ENCODE measurements around the gene THADA.
A peak's percentile ranks its signal among the peaks of the same experiment; 100 is the strongest.

Gene THADA

DNA sequence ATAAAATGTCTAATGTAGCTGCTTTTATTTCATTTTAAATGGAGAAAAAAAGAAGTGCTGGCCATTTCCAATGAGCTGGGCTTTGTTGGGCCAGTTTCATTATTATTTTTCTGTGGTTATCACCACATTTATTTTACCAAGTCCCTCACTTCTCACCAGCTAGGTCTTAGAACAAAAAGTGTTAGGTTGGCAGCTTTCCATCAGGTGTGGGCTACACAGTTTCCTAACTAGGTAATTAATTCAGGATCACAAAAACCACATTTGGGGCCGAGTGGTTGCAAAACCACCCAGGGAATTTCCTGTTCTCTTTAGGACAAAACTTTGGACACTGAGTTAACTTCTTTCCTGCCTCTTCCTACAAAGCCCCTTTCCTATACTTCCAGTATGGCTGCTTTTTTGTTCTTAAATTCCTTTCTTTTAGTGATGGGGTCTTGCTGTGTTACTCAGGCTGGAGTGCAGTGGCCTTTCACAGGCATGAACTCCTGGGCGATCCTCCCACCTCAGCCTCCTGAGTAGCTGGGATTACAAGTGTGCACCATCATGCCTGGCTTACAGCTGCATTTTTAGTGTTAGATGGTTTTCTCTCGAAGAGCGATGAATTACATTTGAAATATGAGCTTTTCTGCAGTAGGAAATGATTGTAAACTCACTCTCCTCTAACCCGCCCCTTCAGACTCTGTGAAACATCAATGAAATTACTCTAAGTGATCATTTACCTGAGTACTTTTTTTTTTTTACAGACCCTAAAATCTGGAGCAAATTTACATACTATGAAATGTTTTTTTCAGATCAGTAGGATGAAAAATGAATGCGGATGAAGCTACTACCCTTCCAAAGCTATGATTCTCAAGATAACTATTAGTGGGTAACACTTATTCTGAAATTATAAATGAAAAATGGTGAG is 366.8 kb downstream of the THADA start:
- H3K27me3 ChIP-seq (ENCODE audit: insufficient read depth, low read length): no peaks in the 10 kb centered on the region
- peaks cover 31% of the 10 kb centered on the region for H3K79me2 ChIP-seq (ENCODE audit: control insufficient read depth, insufficient read depth, low read length, unreplicated experiment)
- H3K27ac ChIP-seq (ENCODE audit: low read depth, low read length): peak overlapping the region; percentile 95
- H3K4me3 ChIP-seq (ENCODE audit: low read depth, low read length): peak overlapping the region; percentile 83
- peaks cover 16% of the 10 kb centered on the region for H3K4me1 ChIP-seq (ENCODE audit: control insufficient read depth, insufficient read depth, low read length, unreplicated experiment)
- peaks cover 8% of the 10 kb centered on the region; the same call in 1 of the 2 replicates for H3K36me3 ChIP-seq (ENCODE audit: insufficient read depth, low read length)
- H2AFZ ChIP-seq (ENCODE audit: low read length, unreplicated experiment): no peak overlapping the region

DNA sequence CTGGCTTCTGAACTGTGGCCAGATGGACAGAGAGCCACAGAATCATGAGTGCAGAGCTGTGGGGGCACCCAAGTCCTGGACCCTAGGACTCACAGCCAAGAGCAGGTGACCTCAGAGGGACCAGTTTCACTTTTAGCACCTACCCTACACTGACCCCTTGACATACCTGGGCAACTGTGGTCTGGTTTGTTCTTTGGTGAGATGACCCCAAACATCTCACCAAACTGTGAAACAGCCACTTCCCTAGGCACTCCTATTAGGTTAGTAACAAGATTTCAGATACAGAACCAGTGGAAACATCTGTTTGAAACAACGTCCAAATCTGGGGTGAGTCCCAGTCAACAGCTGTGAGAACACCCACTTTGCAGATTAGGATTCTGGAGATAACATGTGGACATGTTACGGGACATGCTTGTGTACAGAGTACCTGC is 367.5 kb downstream of the THADA start:
- Histone ChIP-seq H3K36me3 (ENCODE audit: insufficient read depth, low read length) (peaks cover 14% of the 10 kb centered on the region), H2AFZ (ENCODE audit: low read length, unreplicated experiment) (no peak overlapping the region), H3K4me3 (ENCODE audit: low read depth, low read length) (peak overlapping the region; percentile 83), H3K79me2 (ENCODE audit: control insufficient read depth, insufficient read depth, low read length, unreplicated experiment) (peaks cover 38% of the 10 kb centered on the region), H3K27ac (ENCODE audit: low read depth, low read length) (peak overlapping the region; percentile 95), H3K27me3 (ENCODE audit: insufficient read depth, low read length) (no peaks in the 10 kb centered on the region), H3K4me1 (ENCODE audit: control insufficient read depth, insufficient read depth, low read length, unreplicated experiment) (peaks cover 16% of the 10 kb centered on the region)

DNA sequence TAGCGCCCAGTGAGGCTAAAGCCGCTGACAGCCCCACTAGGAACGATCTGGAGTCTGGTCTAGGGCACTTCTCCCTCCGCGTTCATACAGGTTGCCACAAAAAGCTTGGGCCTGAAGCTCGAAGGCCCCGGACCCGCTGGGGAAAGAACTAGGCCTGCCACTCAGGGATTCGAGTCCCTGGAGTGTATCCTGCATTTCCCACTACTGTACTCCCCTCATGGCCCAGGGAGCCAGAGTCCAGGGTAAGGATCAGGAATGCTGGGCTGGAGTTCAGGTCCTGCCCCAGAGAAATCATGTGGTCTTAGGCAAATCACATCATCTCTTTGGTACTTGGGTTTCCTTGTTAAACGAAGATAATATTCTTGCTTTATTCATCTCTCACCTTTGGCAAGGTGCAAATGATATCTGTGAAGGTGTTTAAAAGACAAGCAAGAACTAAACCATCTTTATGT is 368.0 kb downstream of the THADA start:
- Histone ChIP-seq H3K4me1 (ENCODE audit: control insufficient read depth, insufficient read depth, low read length, unreplicated experiment) (peaks cover 16% of the 10 kb centered on the region), H3K79me2 (ENCODE audit: control insufficient read depth, insufficient read depth, low read length, unreplicated experiment) (peaks cover 43% of the 10 kb centered on the region), H3K27ac (ENCODE audit: low read depth, low read length) (peak overlapping the region; percentile 95)

DNA sequence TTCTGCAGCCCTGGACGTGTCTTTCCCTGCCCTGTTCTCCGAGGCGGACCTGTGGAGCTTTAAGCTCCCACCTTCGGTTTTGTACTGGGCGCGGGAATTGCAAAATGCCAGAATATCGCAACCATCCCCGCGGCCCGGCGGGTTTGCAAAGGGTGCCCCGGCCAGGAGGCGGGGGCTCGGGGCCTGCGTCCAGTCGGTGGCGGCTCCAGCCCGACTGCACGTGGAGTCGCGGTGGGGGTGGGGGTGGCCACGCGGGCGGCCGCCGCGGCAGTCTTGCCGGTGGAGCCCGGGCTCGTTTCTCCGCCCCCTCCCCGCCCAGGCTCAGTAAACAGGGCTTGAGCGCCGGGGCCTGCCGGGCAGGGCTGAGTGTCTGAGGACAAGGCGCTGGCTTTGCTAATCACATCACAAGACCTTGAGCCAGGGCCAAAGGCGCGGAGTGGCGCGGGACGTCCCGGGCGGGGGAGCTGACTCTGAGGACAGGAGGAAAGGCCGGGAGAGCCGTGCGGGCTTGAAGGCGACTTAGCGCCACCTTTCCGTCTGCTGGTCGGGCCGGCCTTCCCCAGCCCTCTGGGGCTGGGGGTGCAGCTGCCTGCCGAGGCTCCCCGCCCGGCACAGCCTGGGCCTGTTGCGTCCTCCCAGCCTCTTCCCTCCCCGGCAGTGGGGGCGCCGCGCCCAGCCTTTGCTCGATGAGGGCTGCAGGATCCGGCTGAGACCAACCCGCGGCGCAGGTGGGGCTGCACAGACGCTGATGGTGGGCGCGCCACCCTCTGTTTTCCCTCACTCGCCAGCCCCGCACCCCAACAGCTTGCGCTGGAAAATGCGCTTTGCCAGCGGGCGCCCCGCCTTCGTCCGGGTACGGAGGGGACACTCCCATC is 368.6 kb downstream of the THADA start:
- Histone ChIP-seq H3K4me1 (ENCODE audit: control insufficient read depth, insufficient read depth, low read length, unreplicated experiment) (peaks cover 18% of the 10 kb centered on the region), H3K36me3 (ENCODE audit: insufficient read depth, low read length) (peaks cover 24% of the 10 kb centered on the region), H3K27ac (ENCODE audit: low read depth, low read length) (peak overlapping the region; percentile 95), H3K79me2 (ENCODE audit: control insufficient read depth, insufficient read depth, low read length, unreplicated experiment) (peaks cover 49% of the 10 kb centered on the region), H3K4me3 (ENCODE audit: low read depth, low read length) (peak overlapping the region; percentile 83), H3K27me3 (ENCODE audit: insufficient read depth, low read length) (no peaks in the 10 kb centered on the region), H2AFZ (ENCODE audit: low read length, unreplicated experiment) (no peak overlapping the region)

More for the DNA sequence above, 368.0 kb downstream of the THADA start:
- peaks cover 18% of the 10 kb centered on the region for H3K36me3 ChIP-seq (ENCODE audit: insufficient read depth, low read length)
- H2AFZ ChIP-seq (ENCODE audit: low read length, unreplicated experiment): no peak overlapping the region
- peak overlapping the region; percentile 83 for H3K4me3 ChIP-seq (ENCODE audit: low read depth, low read length)
- H3K27me3 ChIP-seq (ENCODE audit: insufficient read depth, low read length): no peaks in the 10 kb centered on the region

DNA sequence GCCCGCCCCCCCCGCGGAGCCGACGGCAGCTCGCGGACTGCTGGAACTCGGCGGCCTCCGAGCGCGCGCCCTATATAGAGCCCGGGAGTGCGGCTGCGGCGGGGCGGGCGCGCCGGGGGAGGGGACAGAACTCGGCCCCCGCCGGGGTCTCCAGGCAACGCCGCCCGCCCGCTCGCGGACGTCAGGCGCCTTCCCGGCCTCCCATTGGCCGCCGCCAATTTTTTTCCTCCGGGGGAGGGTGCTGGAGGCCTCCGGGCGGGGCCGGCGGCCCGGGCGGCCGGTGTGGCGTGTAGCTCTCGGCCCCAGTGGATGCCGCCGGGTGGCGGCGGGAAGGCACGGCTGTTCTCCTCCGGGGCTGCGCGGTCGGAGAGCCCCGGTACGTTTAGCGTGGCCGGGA is 369.3 kb downstream of the THADA start, which contains the start of gene ZFP36L2:
ZFP36L2 (minus strand) TSS at position 49 of the 397 bp plus-strand sequence. CDS start 291 bp downstream, outside the sequence.
- peak within 1 kb of the TSS; percentile 83 for H3K4me3 ChIP-seq (ENCODE audit: low read depth, low read length)
- H2AFZ ChIP-seq (ENCODE audit: low read length, unreplicated experiment): no peak within 1 kb of the TSS
- peak within 1 kb of the TSS; percentile 95 for H3K27ac ChIP-seq (ENCODE audit: low read depth, low read length)
- H3K79me2 ChIP-seq (ENCODE audit: control insufficient read depth, insufficient read depth, low read length, unreplicated experiment): peaks cover 51% of the 10 kb centered on the region
- no peaks in the 10 kb centered on the region for H3K27me3 ChIP-seq (ENCODE audit: insufficient read depth, low read length)
- H3K4me1 ChIP-seq (ENCODE audit: control insufficient read depth, insufficient read depth, low read length, unreplicated experiment): peaks cover 22% of the 10 kb centered on the region
- H3K36me3 ChIP-seq (ENCODE audit: insufficient read depth, low read length): peaks cover 26% of the 10 kb centered on the region

DNA sequence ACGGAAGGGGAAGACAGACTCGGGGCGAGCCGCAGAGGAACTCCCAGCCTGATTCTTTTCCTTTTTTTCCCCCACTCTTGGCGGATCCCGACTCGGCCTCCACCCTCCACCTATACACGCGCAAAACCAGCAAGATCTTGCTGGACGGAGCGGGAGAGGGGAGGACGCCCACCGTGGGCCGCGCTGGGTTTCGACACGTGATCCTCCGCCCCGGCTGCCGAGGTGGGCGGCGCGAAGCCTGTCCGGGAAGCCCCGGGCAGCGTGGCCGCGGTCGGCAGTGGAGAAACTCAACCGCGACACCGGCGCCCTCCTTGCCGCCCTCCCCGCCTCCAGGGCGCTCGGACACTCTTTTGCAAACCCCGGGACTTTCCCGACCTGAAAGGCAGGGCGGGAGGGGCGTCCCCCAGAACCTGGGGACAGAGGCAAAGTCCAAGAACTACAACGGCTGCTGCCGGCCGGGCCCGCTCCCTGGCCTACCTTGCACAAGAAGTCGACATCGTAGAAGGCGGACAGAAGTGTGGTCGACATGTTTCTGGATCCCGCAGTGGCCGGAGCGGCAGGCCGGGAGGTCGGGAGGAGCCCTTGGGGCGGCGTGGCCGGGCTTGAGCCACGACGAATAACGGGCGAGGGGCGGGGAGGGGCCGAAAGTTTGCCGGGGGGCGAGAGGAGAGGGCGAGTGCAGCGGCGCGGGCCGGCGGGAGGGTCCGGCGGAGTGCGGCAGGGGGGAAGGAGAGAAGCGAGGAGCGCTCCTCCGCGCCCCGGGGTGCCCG is 369.9 kb downstream of the THADA start:
- no peaks in the 10 kb centered on the region for H3K27me3 ChIP-seq (ENCODE audit: insufficient read depth, low read length)
- H2AFZ ChIP-seq (ENCODE audit: low read length, unreplicated experiment): no peak overlapping the region
- peak overlapping the region; percentile 89 for H3K27ac ChIP-seq (ENCODE audit: low read depth, low read length)
- H3K4me3 ChIP-seq (ENCODE audit: low read depth, low read length): peak overlapping the region; percentile 83
- H3K79me2 ChIP-seq (ENCODE audit: control insufficient read depth, insufficient read depth, low read length, unreplicated experiment): peaks cover 55% of the 10 kb centered on the region
- peaks cover 26% of the 10 kb centered on the region for H3K36me3 ChIP-seq (ENCODE audit: insufficient read depth, low read length)
- peaks cover 27% of the 10 kb centered on the region for H3K4me1 ChIP-seq (ENCODE audit: control insufficient read depth, insufficient read depth, low read length, unreplicated experiment)

DNA sequence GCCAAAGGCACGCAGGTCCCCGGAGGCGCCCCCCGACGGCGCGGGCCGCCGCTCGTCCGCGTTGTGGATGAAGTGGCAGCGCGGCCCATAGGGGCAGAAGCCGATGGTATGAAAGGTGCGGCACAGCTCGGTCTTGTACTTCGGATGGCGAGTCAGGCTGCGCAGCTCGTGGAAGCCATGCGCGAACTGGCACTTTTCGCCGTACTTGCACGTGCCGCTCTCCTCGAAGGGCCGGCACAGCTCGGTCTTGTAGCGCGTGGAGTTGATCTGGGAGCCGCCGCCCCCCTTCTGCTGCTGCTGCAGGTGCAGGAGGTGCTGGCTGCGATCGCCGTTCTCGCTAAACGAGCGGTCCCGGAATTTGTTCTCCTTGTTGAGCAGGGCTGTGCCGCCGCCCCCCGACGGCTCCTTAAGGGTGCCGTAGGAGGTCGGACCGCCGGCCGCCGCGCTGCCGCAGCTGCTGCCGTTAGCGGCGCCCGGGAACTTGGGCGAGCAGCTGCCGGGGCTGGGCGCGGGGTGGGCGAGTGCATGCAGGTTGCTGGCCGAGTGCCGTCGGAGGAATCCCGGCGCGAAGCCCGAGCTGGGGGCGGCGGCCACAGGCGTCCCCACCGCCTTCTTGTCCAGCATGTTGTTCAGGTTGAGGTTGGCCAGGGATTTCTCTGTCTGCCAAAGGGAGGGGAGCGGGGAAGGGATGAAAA is 370.6 kb downstream of the THADA start:
- Histone ChIP-seq H3K4me3 (ENCODE audit: low read depth, low read length) (peak overlapping the region; percentile 83), H2AFZ (ENCODE audit: low read length, unreplicated experiment) (no peak overlapping the region), H3K4me1 (ENCODE audit: control insufficient read depth, insufficient read depth, low read length, unreplicated experiment) (peaks cover 35% of the 10 kb centered on the region), H3K27me3 (ENCODE audit: insufficient read depth, low read length) (no peaks in the 10 kb centered on the region), H3K27ac (ENCODE audit: low read depth, low read length) (peak overlapping the region; percentile 89), H3K36me3 (ENCODE audit: insufficient read depth, low read length) (peaks cover 26% of the 10 kb centered on the region), H3K79me2 (ENCODE audit: control insufficient read depth, insufficient read depth, low read length, unreplicated experiment) (peaks cover 60% of the 10 kb centered on the region)

DNA sequence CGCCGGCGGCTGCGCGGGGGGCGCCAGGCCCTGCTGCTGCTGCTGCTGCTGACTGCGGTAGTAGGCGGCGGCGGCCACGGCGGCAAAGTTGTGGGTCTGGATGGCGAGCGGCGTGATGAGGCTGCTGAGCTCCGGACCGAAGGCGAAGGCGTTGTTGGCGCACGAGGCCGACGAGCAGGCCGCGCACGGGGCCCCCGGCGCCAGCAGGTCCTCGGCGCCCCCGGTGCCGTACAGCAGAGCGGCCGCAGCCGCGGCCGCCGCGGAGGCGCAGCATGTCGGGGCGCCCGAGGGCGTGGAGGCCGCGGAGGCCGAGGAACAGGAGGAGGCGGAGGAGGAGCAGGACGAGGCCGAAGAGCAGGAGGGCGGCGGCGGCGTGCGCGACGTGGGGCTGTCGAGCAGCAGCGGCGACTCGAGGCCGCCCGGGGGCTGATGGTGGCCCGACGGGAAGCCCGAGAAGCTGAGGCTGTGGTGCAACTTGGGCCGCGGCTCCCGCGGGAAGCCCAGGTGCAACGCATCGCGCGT is 371.2 kb downstream of the THADA start:
- Histone ChIP-seq H3K27me3 (ENCODE audit: insufficient read depth, low read length) (no peaks in the 10 kb centered on the region), H2AFZ (ENCODE audit: low read length, unreplicated experiment) (no peak overlapping the region), H3K4me3 (ENCODE audit: low read depth, low read length) (peak overlapping the region; percentile 83), H3K27ac (ENCODE audit: low read depth, low read length) (peak overlapping the region; percentile 89), H3K36me3 (ENCODE audit: insufficient read depth, low read length) (peaks cover 26% of the 10 kb centered on the region), H3K79me2 (ENCODE audit: control insufficient read depth, insufficient read depth, low read length, unreplicated experiment) (peaks cover 60% of the 10 kb centered on the region), H3K4me1 (ENCODE audit: control insufficient read depth, insufficient read depth, low read length, unreplicated experiment) (peaks cover 36% of the 10 kb centered on the region)

DNA sequence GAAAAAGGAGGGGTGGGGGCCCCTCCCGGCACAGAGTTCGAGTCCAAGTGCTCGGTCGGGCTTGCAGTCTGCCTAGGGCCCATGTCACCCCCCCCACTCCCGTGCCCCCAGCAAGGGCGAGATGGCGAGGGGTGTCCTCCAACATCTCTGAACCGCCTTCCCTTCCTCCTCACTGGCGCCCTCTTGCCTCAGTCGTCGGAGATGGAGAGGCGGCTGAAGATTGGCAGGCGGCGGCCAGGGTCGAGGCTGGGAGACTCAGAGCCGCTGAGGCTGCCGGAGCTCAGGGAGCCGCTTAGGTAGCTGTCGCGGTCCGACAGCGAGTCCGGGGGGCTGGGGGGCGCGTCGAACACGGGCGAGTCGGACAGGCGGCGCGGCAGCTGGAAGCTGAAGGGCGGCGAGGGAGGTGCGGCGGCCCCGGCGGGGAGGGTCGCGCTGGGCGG is 371.7 kb downstream of the THADA start:
- peaks cover 37% of the 10 kb centered on the region for H3K4me1 ChIP-seq (ENCODE audit: control insufficient read depth, insufficient read depth, low read length, unreplicated experiment)

More for the DNA sequence above, 371.7 kb downstream of the THADA start:
- peak overlapping the region; percentile 89 for H3K27ac ChIP-seq (ENCODE audit: low read depth, low read length)
- no peak overlapping the region for H2AFZ ChIP-seq (ENCODE audit: low read length, unreplicated experiment)
- H3K27me3 ChIP-seq (ENCODE audit: insufficient read depth, low read length): no peaks in the 10 kb centered on the region
- H3K36me3 ChIP-seq (ENCODE audit: insufficient read depth, low read length): peaks cover 26% of the 10 kb centered on the region
- peaks cover 63% of the 10 kb centered on the region for H3K79me2 ChIP-seq (ENCODE audit: control insufficient read depth, insufficient read depth, low read length, unreplicated experiment)
- peak overlapping the region; percentile 83 for H3K4me3 ChIP-seq (ENCODE audit: low read depth, low read length)
